GM18511 (cell line): ENCODE data around the gene AQP12B.
A peak's percentile ranks its signal among the peaks of the same experiment; 100 is the strongest.
"Not testable (repeated sequence)": the region's sequence is repeated elsewhere in the genome, so short reads cannot be mapped to it uniquely, and the experiment has no call there.

Experiments
- ATAC-seq: cut with Tn5 transposase; IDR thresholded peaks from one replicate; pipeline ENCODE4 v1.9.1; 2021; ENCODE audit warnings: mild to moderate bottlenecking, moderate library complexity; ENCODE audit not compliant: unreplicated experiment

AQP12B gene

GRCh38 chr2:240685771-240686371, 3.2 kb upstream of the AQP12B start:
- ATAC-seq = no peak

GRCh38 chr2:240683980-240684728, 1.5 kb upstream of the AQP12B start:
- ATAC-seq = not testable (repeated sequence)

GRCh38 chr2:240683329-240683979, 769 bp upstream of the AQP12B start:
- ATAC-seq = not testable (repeated sequence)

GRCh38 chr2:240680185-240680584, 2.5 kb downstream of the AQP12B start:
- ATAC-seq = not testable (repeated sequence)

- ATAC-seq = not testable (repeated sequence)
Measured at GRCh38 chr2:240678909-240679308, 3.8 kb downstream of the AQP12B start.

- not testable (repeated sequence) for ATAC-seq
Measured at GRCh38 chr2:240678043-240678442, 4.6 kb downstream of the AQP12B start.

- ATAC-seq = not testable (repeated sequence)
Measured at GRCh38 chr2:240675345-240675744, 7.3 kb downstream of the AQP12B start.

GRCh38 chr2:240674461-240675184, 8.1 kb downstream of the AQP12B start:
- not testable (repeated sequence) for ATAC-seq

- no peak for ATAC-seq
Measured at GRCh38 chr2:240672701-240673190, 9.9 kb downstream of the AQP12B start.

- ATAC-seq = no peak
Measured at GRCh38 chr2:240672076-240672700, 10.5 kb downstream of the AQP12B start.

GRCh38 chr2:240670950-240671349, 11.7 kb downstream of the AQP12B start:
- ATAC-seq = no peak

GRCh38 chr2:240670402-240670801, 12.3 kb downstream of the AQP12B start:
- no peak for ATAC-seq

- ATAC-seq = no peak
Measured at GRCh38 chr2:240664622-240665021, 18.1 kb downstream of the AQP12B start.

GRCh38 chr2:240663546-240664190, 19.0 kb downstream of the AQP12B start:
- ATAC-seq = no peak

- no peak for ATAC-seq
Measured at GRCh38 chr2:240662681-240663080, 20.0 kb downstream of the AQP12B start.

- ATAC-seq = not testable (repeated sequence)
Measured at GRCh38 chr2:240659883-240660282, 22.8 kb downstream of the AQP12B start.

GRCh38 chr2:240655931-240656886, 26.5 kb downstream of the AQP12B start:
- ATAC-seq = peak; percentile 80

GRCh38 chr2:240651185-240651584, 31.5 kb downstream of the AQP12B start:
- no peak for ATAC-seq
